GM10847 (cell line): Measurements from ENCODE around the gene PRR22.

ENCODE experiments used
- POLR2A ChIP-seq: IDR thresholded peaks from 2 replicates; pipeline ENCODE4 v1.6.1; 2011; ENCODE audit not compliant: insufficient read length; ENCODE audit errors: extremely low read depth

PRR22 gene

GRCh38 chr19:5821521-5822180 is 37.1 kb upstream of the PRR22 start:
- no peak for TF ChIP-seq POLR2A

- no peak for TF ChIP-seq POLR2A
Observed at GRCh38 chr19:5820785-5821184, 36.2 kb upstream of the PRR22 start.

- TF ChIP-seq POLR2A: no peak
Observed at GRCh38 chr19:5818594-5818993, 34.0 kb upstream of the PRR22 start.

- TF ChIP-seq POLR2A: no peak
Observed at GRCh38 chr19:5817218-5817617, 32.7 kb upstream of the PRR22 start.

GRCh38 chr19:5814852-5815246 is 30.3 kb upstream of the PRR22 start:
- no peak for TF ChIP-seq POLR2A

GRCh38 chr19:5814123-5814851 is 29.7 kb upstream of the PRR22 start:
- TF ChIP-seq POLR2A: no peak

- no peak for TF ChIP-seq POLR2A
Observed at GRCh38 chr19:5811117-5811516, 26.6 kb upstream of the PRR22 start.

- TF ChIP-seq POLR2A: no peak
Observed at GRCh38 chr19:5809469-5809868, 24.9 kb upstream of the PRR22 start.

- TF ChIP-seq POLR2A: no peak
Observed at GRCh38 chr19:5809053-5809452, 24.5 kb upstream of the PRR22 start.

- no peak for TF ChIP-seq POLR2A
Observed at GRCh38 chr19:5808120-5808816, 23.7 kb upstream of the PRR22 start.

- no peak for TF ChIP-seq POLR2A
Observed at GRCh38 chr19:5806905-5807304, 22.4 kb upstream of the PRR22 start.

- TF ChIP-seq POLR2A: no peak
Observed at GRCh38 chr19:5806133-5806489, 21.6 kb upstream of the PRR22 start.

- no peak for TF ChIP-seq POLR2A
Observed at GRCh38 chr19:5805462-5806132, 21.1 kb upstream of the PRR22 start.

- TF ChIP-seq POLR2A: no peak
Observed at GRCh38 chr19:5804516-5805461, 20.2 kb upstream of the PRR22 start, which contains the start of gene NRTN. Gene NRTN (plus strand): TSS chr19:5805067. CDS start chr19:5824166, 19,099 bp downstream.
